NCI-H2227 treated with DMSO at 0.1 percent for 48 hours (cell line): ENCODE measurements around the gene RFC4.
"Not testable (repeated sequence)": the region's sequence is repeated elsewhere in the genome, so short reads cannot be mapped to it uniquely, and the experiment has no call there.

Source experiments
- DNase-seq: peaks from one replicate; lab custom pipeline; 2025; lab: John Stamatoyannopoulos, UW

The RFC4 gene

DNA sequence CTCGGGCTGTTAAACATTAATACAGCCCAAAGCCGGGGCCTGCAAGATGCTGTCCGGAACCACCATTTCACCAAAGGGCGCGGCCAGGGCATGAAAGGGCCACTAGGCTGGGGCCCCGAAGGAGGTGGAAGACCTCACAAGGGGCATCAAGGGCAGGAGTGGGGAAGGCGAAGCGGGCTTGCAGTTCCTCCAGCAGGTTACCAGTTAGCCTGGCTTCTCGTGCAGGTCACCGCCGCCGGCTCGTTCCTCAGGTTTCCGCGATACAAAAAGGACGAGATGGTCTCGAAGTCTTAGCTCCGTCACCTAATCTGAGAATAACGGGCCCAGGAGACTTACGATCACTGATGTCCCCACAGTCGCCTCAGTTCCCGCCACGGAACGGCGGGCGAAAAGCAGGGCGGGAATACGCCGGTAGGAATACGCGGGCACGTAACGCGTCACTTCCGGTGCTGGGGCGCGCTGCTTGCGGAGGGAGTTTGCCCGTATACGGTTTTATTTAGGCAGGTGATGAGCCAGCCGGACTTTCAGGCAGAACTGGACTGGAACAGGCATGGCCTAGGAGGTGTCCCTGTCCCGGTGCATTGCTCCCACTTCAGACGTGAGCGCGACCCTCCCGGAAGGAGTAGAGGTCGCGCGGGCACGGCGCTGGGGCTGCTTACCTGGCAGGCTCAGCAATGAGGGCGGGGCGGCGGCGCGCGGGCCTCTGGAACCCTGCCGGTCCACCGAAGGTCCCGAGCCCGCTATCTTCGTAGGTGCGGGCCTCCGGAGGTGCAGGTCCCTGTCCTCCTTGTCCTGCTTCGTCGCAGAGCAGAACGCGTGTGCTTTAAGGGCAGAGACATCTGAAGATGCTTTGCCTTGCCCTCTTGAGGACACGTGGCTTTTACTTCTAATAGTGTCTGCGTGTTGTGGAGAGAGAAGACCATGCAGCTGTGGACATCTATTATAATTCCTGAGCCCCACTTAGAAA, at the start of gene RFC4:
TSS of gene RFC4 (minus strand) at position 394 of the 967 bp plus-strand sequence. CDS start 1,769 bp downstream, outside the sequence.
- DNase-seq = peak; percentile 87

GRCh38 chr3:186854954-186855353, 48.7 kb upstream of the RFC4 start:
- no peak for DNase-seq

DNA sequence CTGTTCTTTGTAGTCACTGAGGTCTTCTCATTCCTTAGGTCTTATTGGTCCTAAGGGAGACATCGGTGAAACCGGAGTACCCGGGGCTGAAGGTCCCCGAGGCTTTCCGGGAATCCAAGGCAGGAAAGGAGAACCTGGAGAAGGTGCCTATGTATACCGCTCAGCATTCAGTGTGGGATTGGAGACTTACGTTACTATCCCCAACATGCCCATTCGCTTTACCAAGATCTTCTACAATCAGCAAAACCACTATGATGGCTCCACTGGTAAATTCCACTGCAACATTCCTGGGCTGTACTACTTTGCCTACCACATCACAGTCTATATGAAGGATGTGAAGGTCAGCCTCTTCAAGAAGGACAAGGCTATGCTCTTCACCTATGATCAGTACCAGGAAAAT, 47.9 kb upstream of the RFC4 start:
- DNase-seq = no peak

GRCh38 chr3:186852994-186853393, 46.7 kb upstream of the RFC4 start:
- DNase-seq = no peak

DNA sequence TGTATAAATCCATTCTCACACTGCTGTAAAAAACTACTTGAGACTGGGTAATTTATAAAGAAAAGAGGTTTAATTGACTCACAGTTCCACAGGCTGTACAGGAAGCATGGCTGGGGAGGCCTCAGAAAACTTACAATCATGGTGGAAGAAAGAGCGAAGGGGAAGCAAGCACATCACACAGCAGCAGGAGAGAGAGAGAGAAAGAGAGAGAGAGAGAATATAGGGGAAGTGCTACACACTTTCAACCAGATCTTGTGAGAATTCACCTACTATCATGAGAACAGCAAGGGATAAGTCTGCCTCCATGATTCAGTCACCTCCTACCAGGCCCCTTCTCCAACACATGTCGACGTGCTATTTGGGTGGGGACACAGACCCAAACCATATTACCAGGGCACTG, 45.6 kb upstream of the RFC4 start:
- DNase-seq = not testable (repeated sequence)

DNA sequence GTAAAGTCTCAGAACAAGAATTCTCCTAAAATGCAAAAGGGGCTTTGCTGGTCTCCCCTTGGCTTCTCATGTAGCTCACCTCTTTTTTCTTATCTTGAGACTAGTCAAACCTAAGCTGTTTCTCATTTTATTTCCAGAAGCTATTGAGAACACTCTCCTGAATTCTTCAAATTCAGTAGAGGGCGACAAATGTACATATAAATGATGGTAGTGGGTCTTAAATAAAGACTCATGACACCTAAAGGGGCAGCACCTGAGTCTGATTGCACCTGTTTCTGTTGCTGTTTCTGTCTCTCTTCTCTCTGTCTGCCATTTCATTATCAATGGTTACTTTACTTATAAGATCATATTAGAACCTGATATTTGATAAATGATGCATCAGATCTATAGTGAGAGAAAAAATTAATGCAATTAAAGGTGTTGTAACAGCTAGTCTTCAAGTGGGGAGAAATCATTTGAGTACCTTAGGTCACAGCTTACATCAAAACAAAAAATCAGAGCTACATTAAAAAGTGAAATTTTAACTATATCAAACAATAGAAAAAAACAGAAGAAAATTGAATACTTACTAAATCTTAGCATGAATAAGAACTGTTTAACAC, 43.2 kb upstream of the RFC4 start:
- peak; percentile 28 for DNase-seq

- DNase-seq = no peak
Measured at GRCh38 chr3:186847437-186847836, 41.2 kb upstream of the RFC4 start.

DNA sequence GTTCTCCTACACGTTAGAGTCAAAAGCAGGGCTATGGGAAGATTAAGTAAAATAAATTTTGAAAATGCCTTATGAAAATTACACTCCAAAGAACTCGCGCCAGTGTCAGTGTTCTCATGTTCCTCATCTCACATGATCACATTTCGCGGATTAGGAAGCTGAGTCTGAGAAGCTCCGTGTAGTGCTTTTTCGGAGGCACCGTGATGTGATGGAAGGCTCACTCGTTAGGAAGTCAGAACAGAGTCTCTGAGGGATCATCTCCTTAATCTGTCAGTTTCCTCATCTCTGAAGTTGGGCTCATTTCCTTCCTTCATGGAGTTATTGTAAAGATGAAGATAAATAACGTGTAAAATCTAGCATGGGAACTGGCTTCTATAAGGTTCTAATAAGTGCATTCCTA, 39.5 kb upstream of the RFC4 start:
- DNase-seq = no peak

DNA sequence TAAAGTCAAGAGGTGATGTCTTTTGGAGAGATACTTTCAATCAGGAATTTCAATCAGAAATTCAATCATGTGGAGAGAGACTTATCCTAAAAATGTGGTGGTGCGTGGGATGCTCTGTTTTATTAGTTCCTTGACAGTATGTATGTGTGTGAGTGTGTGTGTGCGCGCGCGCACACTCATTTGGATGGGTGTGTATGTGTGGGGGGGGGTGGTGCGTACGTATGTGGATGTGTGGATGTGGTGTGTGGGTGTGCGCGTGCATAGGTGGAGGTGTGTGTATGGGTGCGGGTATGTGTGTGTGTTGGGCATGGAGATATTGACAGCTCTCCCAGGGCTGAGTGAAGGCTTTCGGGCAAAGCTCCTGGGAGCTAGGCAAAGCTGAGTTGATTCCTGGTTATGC, 38.6 kb upstream of the RFC4 start:
- DNase-seq = no peak

GRCh38 chr3:186843039-186843432, 36.8 kb upstream of the RFC4 start:
- DNase-seq = no peak

GRCh38 chr3:186842426-186843038, 36.2 kb upstream of the RFC4 start, which contains the start of gene ADIPOQ:
Gene ADIPOQ, plus strand, starts transcription at chr3:186842710. Its CDS starts 10,349 bp downstream, at chr3:186853059.
- no peak for DNase-seq

DNA sequence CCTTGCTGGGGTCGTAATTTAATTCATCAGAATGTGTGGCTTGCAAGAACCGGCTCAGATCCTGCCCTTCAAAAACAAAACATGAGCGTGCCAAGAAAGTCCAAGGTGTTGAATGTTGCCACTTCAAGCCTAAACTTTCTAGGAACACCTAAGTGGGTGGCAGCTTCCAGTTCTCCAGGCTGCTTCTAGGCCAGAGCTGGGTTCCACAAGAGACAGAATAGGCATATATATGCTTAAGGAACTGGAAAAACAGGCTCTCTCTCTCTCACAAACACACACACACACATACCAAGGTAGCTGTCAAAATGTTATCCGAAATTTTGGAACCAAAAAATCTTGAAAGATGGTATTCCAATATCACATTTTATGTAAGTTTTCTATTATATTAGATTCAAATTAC, 35.3 kb upstream of the RFC4 start:
- DNase-seq = no peak

GRCh38 chr3:186839874-186840641, 33.8 kb upstream of the RFC4 start:
- DNase-seq = no peak

GRCh38 chr3:186832276-186832675, 26.0 kb upstream of the RFC4 start:
- no peak for DNase-seq

GRCh38 chr3:186831798-186832197, 25.5 kb upstream of the RFC4 start:
- no peak for DNase-seq

DNA sequence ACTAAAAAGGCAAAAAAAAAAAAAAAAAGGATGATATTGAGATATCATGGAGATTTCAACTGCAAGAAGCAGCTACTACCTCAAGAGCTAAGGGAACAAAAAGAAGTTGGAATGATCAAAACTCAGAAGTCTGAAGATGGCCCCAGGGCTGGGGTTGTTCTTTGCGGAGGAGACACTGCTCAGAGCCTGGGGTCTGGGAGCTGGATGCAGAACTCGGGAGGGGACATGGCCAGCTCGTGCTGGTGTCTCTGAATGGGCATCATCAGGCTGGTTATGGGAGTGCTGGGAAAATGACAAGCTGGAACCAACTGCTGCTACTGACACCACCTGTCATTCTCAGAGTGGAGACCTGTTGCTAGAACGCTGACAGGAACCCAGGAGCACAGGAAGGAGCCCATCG, 22.1 kb upstream of the RFC4 start:
- no peak for DNase-seq

- peak; percentile 75 for DNase-seq
Measured at GRCh38 chr3:186826976-186827857, 20.9 kb upstream of the RFC4 start.

- no peak for DNase-seq
Measured at GRCh38 chr3:186826410-186826975, 20.2 kb upstream of the RFC4 start.

GRCh38 chr3:186825872-186826409, 19.7 kb upstream of the RFC4 start:
- no peak for DNase-seq

GRCh38 chr3:186825294-186825821, 19.1 kb upstream of the RFC4 start:
- no peak for DNase-seq
